IMR-90 (cell line): ENCODE measurements around the gene CRLF1. TPM values are rescaled to one million over a fixed set of nuclear protein-coding genes. Genes with fewer than 3 reads are reported as not detected.

Experiments
- ATAC-seq: fragments of 200-7000 bp; cut with Tn5 transposase; 2 replicates; pipeline ENCODE4 v1.9.1; 2020; ENCODE audit warnings: low read depth, mild to moderate bottlenecking, moderate library complexity
- BruUV-seq: library from RNA; stranded (reverse); fragments of 400-500 nt; replicated peaks from 2 replicates; lab custom pipeline; 2021; lab: Mats Ljungman, UMichigan
- CTCF ChIA-PET: fragments of 300-600 bp; formaldehyde crosslinking; extraction: SDS; loops from one replicate; lab custom pipeline; 2021; ENCODE audit warnings: antibody characterized with exemption; lab: Yijun Ruan, JAX
- POLR2A ChIA-PET: fragments of 300-600 bp; sonication (Branson Sonifier 250); formaldehyde crosslinking; loops from one replicate; lab custom pipeline; 2022; ENCODE audit warnings: antibody characterized with exemption; ENCODE audit not compliant: unreplicated experiment; lab: Charles Lee
- DNase-seq: peaks from one replicate; pipeline ENCODE4 v3.0.0; 2013
- H2AFZ ChIP-seq: replicated peaks from 2 replicates; pipeline ENCODE3; 2013; ENCODE audit warnings: low read length, mild to moderate bottlenecking; ENCODE audit not compliant: poor library complexity
- H2AK5ac ChIP-seq: 2 replicates; pipeline ENCODE4 v1.6.1; 2013; ENCODE audit warnings: low read depth, low read length, inconsistent platforms
- H2AK9ac ChIP-seq: replicated peaks from 2 replicates; pipeline ENCODE3; 2013; ENCODE audit warnings: mild to moderate bottlenecking, low read depth, low read length, moderate library complexity; ENCODE audit not compliant: poor library complexity
- H2BK120ac ChIP-seq: 2 replicates; pipeline ENCODE4 v1.6.1; 2013; ENCODE audit warnings: low read depth, low read length, inconsistent platforms
- H2BK15ac ChIP-seq: 3 replicates; pipeline ENCODE4 v1.6.1; 2013; ENCODE audit warnings: low read depth, low read length, inconsistent platforms
- H2BK20ac ChIP-seq: 2 replicates; pipeline ENCODE4 v1.6.1; 2013; ENCODE audit warnings: low read depth, mild to moderate bottlenecking, inconsistent platforms, low read length, moderate library complexity
- H2BK5ac ChIP-seq: 2 replicates; pipeline ENCODE4 v1.6.1; 2013; ENCODE audit warnings: mild to moderate bottlenecking, low read depth, low read length, inconsistent platforms; ENCODE audit not compliant: poor library complexity, severe bottlenecking
- H3K14ac ChIP-seq: replicated peaks from 2 replicates; pipeline ENCODE4 v1.6.1; 2013; ENCODE audit warnings: low read depth, low read length, inconsistent platforms
- H3K18ac ChIP-seq: 2 replicates; pipeline ENCODE4 v1.6.1; 2013; ENCODE audit warnings: low read depth, low read length, control low read depth
- H3K23ac ChIP-seq: 2 replicates; pipeline ENCODE4 v1.6.1; 2013; ENCODE audit warnings: low read depth, low read length, inconsistent platforms
- H3K27ac ChIP-seq: 2 replicates; pipeline ENCODE4 v1.5.1; 2013; ENCODE audit warnings: mild to moderate bottlenecking, control low read depth, low read length; ENCODE audit not compliant: insufficient read depth
- H3K27me3 ChIP-seq: 2 replicates; pipeline ENCODE4 v1.6.1; 2013; ENCODE audit warnings: low read length; ENCODE audit not compliant: control insufficient read depth, insufficient read depth
- H3K36me3 ChIP-seq: 2 replicates; pipeline ENCODE4 v1.6.1; 2013; ENCODE audit warnings: low read length, mixed read lengths; ENCODE audit not compliant: control insufficient read depth, insufficient read depth
- H3K4ac ChIP-seq: 2 replicates; pipeline ENCODE4 v1.6.1; 2013; ENCODE audit warnings: low read depth, low read length, inconsistent platforms
- H3K4me1 ChIP-seq: 2 replicates; pipeline ENCODE4 v1.6.1; 2013; ENCODE audit warnings: low read length, mixed read lengths; ENCODE audit not compliant: control insufficient read depth, insufficient read depth
- H3K4me2 ChIP-seq: 2 replicates; pipeline ENCODE4 v1.6.1; 2013; ENCODE audit warnings: low read depth, mild to moderate bottlenecking, control low read depth, low read length, moderate library complexity
- H3K4me3 ChIP-seq: 2 replicates; pipeline ENCODE4 v1.5.1; 2013; ENCODE audit warnings: low read depth, mild to moderate bottlenecking, control low read depth, low read length, moderate library complexity; ENCODE audit not compliant: insufficient read depth
- H3K56ac ChIP-seq: 2 replicates; pipeline ENCODE4 v1.6.1; 2013; ENCODE audit warnings: low read length, inconsistent platforms; ENCODE audit not compliant: insufficient read depth; ENCODE audit errors: extremely low read depth
- H3K79me1 ChIP-seq, 2 experiments: 2 replicates each; pipeline ENCODE4 v1.6.1; 2013; ENCODE audit warnings: low read length in 2 of 2, inconsistent platforms in 1 of 2, low read depth in 1 of 2
- H3K9ac ChIP-seq: 2 replicates; pipeline ENCODE4 v1.6.1; 2013; ENCODE audit warnings: low read depth, low read length, control low read depth
- H3K9me1 ChIP-seq: 2 replicates; pipeline ENCODE4 v1.6.1; 2013; ENCODE audit warnings: low read length, inconsistent platforms; ENCODE audit not compliant: insufficient read depth
- H3K9me3 ChIP-seq: 2 replicates; pipeline ENCODE4 v1.6.1; 2013; ENCODE audit warnings: low read length; ENCODE audit not compliant: control insufficient read depth, insufficient read depth
- H4K20me1 ChIP-seq: 2 replicates; pipeline ENCODE4 v1.6.1; 2013; ENCODE audit warnings: low read length, inconsistent platforms; ENCODE audit not compliant: insufficient read depth
- H4K5ac ChIP-seq: 2 replicates; pipeline ENCODE4 v1.6.1; 2013; ENCODE audit warnings: mild to moderate bottlenecking, low read depth, low read length, control low read depth
- H4K8ac ChIP-seq, 2 experiments: 2 replicates each; pipeline ENCODE4 v1.6.1; 2013; ENCODE audit warnings: low read depth in 2 of 2, low read length in 2 of 2, control low read depth in 1 of 2, inconsistent platforms in 1 of 2
- H4K91ac ChIP-seq: 2 replicates; pipeline ENCODE4 v1.6.1; 2013; ENCODE audit warnings: low read depth, low read length, inconsistent platforms; ENCODE audit not compliant: insufficient read depth
- BHLHE40 ChIP-seq: fragments of 150-350 bp; IDR thresholded peaks from 2 replicates; pipeline ENCODE4 v1.6.1; 2016; ENCODE audit warnings: mild to moderate bottlenecking, low read depth, low read length
- CEBPB ChIP-seq: IDR thresholded peaks from 2 replicates; pipeline ENCODE4 v1.6.1; 2012; ENCODE audit warnings: low read depth, low read length, improper control_type of control experiment
- CHD1 ChIP-seq: IDR thresholded peaks from 2 replicates; pipeline ENCODE4 v1.6.1; 2012; ENCODE audit warnings: low read depth, low read length, improper control_type of control experiment
- FOS ChIP-seq: fragments of 150-350 bp; IDR thresholded peaks from 2 replicates; pipeline ENCODE4 v1.6.1; 2016; ENCODE audit warnings: low read depth, low read length
- MXI1 ChIP-seq: IDR thresholded peaks from 2 replicates; pipeline ENCODE4 v1.6.1; 2012; ENCODE audit warnings: low read depth, mild to moderate bottlenecking, low read length, moderate library complexity, borderline replicate concordance
- POLR2A ChIP-seq: IDR thresholded peaks from 2 replicates; pipeline ENCODE4 v1.6.1; 2012; ENCODE audit warnings: mild to moderate bottlenecking, low read depth, low read length
- RAD21 ChIP-seq: IDR thresholded peaks from 2 replicates; pipeline ENCODE4 v1.6.1; 2012; ENCODE audit warnings: low read length, improper control_type of control experiment
- RCOR1 ChIP-seq: IDR thresholded peaks from 2 replicates; pipeline ENCODE4 v1.6.1; 2012; ENCODE audit warnings: mild to moderate bottlenecking, low read length, improper control_type of control experiment; ENCODE audit not compliant: insufficient replicate concordance
- RFX5 ChIP-seq: IDR thresholded peaks from 2 replicates; pipeline ENCODE4 v1.8.0; 2012; ENCODE audit warnings: low read depth, mild to moderate bottlenecking, low read length, moderate library complexity
- SMC3 ChIP-seq: fragments of 150-350 bp; IDR thresholded peaks from 2 replicates; pipeline ENCODE4 v1.6.1; 2016; ENCODE audit warnings: low read depth, mild to moderate bottlenecking, antibody characterized with exemption, low read length, moderate library complexity
- WGBS, 2 experiments: methylation state at CpG; one replicate each; pipeline versions ENCODE4 v1.1.5 to v1.1.7; 2013; ENCODE audit warnings: missing lambda C conversion rate in 2 of 2; ENCODE audit not compliant: insufficient read length in 1 of 2; ENCODE audit errors: extremely low coverage in 2 of 2; 5-methylcytosine and 5-hydroxymethylcytosine counted together
- dilution Hi-C: fragments of 300-500 bp; cut with HindIII; formaldehyde crosslinking; loops from one replicate; pipeline ENCODE4 v1.14.3; 2018; ENCODE audit warnings: low sequenced_read_pairs; ENCODE audit not compliant: unreplicated experiment
- in situ Hi-C: fragments of 300-500 bp; cut with MboI; formaldehyde crosslinking; loops from 3 replicates; pipeline ENCODE4 v1.14.3; 2019; ENCODE audit warnings: low sequenced_read_pairs, inconsistent platforms, mixed read lengths
- intact Hi-C: fragments of 100-400 bp; cut with micrococcal nuclease; formaldehyde crosslinking; loops from 2 replicates; pipeline ENCODE4 v1.10.0; 2022
- polyA plus RNA-seq, 3 experiments: library from polyadenylated mRNA; depleted of rRNA; stranded (reverse); fragments of >200 nt; gene quantifications; 2 replicates each; pipeline ENCODE4 v1.2.3, GENCODE V29; 2012; ENCODE audit warnings: low replicate concordance in 1 of 3
- total RNA-seq: library from RNA; depleted of rRNA; stranded (reverse); fragments of >200 nt; gene quantifications from 2 replicates; pipeline ENCODE4 v1.2.3, GENCODE V29; 2012
- TF ChIP-seq, protein P1 (sequence below): fragments of 150-350 bp; IDR thresholded peaks from 2 replicates; pipeline ENCODE4 v1.6.1; 2017; ENCODE audit warnings: mild to moderate bottlenecking, antibody characterized with exemption, low read length, low read depth
- TF ChIP-seq, protein P2 (sequence below): conservative IDR thresholded peaks from 2 replicates; pipeline ENCODE4 v1.5.1; 2012; ENCODE audit warnings: mild to moderate bottlenecking, low read depth, low read length, improper control_type of control experiment

The CRLF1 gene
- total and polyA plus RNA-seq, 2 of the 4 experiments (the other 2 are of a cell fraction): 0.18 to 3.1 TPM

DNA sequence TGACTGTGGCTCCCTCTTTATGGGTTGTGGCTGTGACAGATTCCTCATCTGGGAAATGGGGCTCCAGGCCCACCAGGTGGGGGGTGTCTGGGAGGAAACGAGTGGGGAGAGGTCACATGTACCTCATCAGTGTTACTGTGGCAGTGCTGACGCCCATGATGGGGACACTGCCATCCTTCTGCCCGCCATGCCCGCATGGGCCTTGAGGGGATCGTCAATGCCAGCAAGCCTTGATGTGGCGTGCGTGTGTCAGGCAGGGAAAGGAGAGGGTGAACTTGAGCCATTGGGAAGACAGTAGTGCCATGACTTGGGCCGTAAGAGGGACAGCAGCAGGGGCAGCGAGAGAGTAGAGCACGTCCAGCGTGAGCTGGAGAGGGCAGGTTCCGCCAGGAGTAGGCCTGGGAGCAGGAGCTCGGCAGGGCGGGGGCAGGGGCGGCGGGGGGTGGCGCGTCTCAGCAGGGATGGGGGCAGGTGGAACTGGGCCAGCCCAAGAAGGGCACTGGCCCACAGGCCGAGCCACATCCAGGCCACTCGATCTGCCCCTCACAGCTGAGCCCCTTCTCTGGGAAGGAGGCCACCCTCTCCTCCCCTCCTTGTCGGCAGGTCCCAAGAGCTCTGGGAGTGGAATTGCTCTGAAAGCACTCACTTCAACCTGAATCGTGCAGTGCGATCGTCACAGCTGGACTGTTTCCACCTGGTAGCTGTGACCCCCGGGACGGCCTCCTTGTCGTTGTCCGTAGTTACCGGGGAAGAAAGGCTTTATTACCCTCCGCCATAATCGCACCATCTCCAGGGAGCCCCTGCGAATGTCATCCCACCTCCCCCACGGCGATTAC is 40.2 kb upstream of the CRLF1 start (continued):
- no peak for TF ChIP-seq CEBPB

DNA sequence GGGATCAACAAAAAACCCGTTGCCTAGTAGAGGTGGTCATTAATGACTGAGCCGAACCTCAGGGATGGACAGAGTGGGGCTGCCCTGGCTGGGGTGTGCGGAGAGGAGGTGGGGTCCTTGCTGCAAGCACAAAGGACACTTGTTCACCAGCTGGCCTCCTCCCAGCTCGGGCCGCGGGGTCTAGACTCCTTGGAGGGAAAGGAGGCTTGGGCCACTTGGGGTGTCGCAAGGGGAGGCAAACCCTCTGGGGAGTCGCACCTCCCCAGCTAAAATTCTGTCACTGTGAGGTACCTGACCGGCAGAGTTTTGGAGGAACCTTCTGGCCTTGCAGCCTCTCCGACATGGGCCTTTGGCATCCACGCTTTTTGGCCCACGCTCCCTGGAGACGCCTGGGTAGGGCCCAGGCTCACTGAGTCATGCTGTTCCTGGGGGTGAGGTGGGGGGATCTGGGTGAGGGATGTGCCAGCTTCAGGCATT is 38.5 kb upstream of the CRLF1 start:
- Histone ChIP-seq H2AK5ac (no peak overlapping the region), H3K4me2 (no peak overlapping the region), H3K27me3 (no peaks in the 10 kb centered on the region), H3K56ac (no peak overlapping the region), H2BK5ac (no peak overlapping the region), H3K9ac (no peak overlapping the region), H3K23ac (no peak overlapping the region), H3K79me1 (peaks cover 14 to 63% of the 10 kb centered on the region in 2 experiments), H2AK9ac (no peak overlapping the region), H4K91ac (no peak overlapping the region), H3K36me3 (no peaks in the 10 kb centered on the region), H3K9me1 (peaks cover 14% of the 10 kb centered on the region), H3K27ac (no peak overlapping the region), H2BK20ac (no peak overlapping the region), H2AFZ (peak overlapping the region; percentile 43), H4K5ac (no peak overlapping the region), H3K4ac (no peak overlapping the region; the same call in 1 of the 2 replicates), H3K9me3 (no peaks in the 10 kb centered on the region; the same call in 1 of the 2 replicates), H3K4me3 (no peak overlapping the region), H3K18ac (no peak overlapping the region), H3K4me1 (peaks cover 17% of the 10 kb centered on the region), H4K20me1 (peaks cover 27% of the 10 kb centered on the region), H2BK120ac (no peak overlapping the region), H4K8ac (no peak overlapping the region), H3K14ac (no peak overlapping the region), H2BK15ac (no peak overlapping the region)
- in situ Hi-C loops: no loop called here
- dilution Hi-C loops: no loop called here
- WGBS, 2 experiments: no CpG with 5 or more reads among the region's 13 CpGs
- no peak for DNase-seq
- no TSS peak for BruUV-seq
- intact Hi-C loops: no loop called here
- ATAC-seq: no peak
- ChIA-PET CTCF (no interaction called here), POLR2A (no interaction called here)
- TF ChIP-seq BHLHE40 (no peak), FOS (no peak), MXI1 (no peak), SMC3 (no peak), RCOR1 (no peak), POLR2A (no peak), CHD1 (no peak), RFX5 (no peak), CEBPB (no peak), RAD21 (no peak)
- TF ChIP-seq, protein P1, sequence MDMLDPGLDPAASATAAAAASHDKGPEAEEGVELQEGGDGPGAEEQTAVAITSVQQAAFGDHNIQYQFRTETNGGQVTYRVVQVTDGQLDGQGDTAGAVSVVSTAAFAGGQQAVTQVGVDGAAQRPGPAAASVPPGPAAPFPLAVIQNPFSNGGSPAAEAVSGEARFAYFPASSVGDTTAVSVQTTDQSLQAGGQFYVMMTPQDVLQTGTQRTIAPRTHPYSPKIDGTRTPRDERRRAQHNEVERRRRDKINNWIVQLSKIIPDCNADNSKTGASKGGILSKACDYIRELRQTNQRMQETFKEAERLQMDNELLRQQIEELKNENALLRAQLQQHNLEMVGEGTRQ: no peak
- TF ChIP-seq, protein P2, sequence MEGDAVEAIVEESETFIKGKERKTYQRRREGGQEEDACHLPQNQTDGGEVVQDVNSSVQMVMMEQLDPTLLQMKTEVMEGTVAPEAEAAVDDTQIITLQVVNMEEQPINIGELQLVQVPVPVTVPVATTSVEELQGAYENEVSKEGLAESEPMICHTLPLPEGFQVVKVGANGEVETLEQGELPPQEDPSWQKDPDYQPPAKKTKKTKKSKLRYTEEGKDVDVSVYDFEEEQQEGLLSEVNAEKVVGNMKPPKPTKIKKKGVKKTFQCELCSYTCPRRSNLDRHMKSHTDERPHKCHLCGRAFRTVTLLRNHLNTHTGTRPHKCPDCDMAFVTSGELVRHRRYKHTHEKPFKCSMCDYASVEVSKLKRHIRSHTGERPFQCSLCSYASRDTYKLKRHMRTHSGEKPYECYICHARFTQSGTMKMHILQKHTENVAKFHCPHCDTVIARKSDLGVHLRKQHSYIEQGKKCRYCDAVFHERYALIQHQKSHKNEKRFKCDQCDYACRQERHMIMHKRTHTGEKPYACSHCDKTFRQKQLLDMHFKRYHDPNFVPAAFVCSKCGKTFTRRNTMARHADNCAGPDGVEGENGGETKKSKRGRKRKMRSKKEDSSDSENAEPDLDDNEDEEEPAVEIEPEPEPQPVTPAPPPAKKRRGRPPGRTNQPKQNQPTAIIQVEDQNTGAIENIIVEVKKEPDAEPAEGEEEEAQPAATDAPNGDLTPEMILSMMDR: no peak
